ENCODE measurements around the gene ARL4A.

The ARL4A gene

DNA sequence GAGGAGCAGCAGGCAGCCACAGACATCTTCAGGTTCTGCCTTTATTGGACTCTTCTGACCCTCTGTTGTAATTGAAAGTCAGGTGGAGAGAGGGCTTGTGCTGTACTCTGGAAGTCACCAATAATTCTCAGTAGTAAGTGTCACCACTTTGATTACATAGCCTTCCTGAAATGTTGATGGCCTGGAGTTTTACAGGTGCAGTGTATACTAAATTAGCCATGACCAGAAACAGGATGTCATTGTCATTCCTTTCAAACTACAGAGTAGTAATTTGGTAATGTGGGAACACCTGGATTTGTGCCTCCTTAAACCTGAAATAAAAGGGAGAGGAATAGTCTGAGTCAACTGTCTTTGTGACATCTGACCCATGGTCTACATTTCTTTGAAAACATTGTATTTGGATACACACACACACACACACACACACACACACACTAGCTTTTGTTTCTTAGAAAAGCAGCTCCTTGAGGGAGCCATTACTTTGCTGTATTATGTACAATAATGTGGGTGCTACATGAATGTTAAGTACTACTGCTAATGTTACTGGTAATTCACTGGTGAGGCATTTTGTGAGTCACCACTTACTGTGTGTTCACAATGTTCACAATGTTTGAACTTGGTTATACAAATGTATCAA lies 19.6 kb downstream of the ARL4A start:
- no peak overlapping the region for H3K4me3 ChIP-seq (ENCODE audit: low read depth, low read length)
- TF ChIP-seq, protein P1, sequence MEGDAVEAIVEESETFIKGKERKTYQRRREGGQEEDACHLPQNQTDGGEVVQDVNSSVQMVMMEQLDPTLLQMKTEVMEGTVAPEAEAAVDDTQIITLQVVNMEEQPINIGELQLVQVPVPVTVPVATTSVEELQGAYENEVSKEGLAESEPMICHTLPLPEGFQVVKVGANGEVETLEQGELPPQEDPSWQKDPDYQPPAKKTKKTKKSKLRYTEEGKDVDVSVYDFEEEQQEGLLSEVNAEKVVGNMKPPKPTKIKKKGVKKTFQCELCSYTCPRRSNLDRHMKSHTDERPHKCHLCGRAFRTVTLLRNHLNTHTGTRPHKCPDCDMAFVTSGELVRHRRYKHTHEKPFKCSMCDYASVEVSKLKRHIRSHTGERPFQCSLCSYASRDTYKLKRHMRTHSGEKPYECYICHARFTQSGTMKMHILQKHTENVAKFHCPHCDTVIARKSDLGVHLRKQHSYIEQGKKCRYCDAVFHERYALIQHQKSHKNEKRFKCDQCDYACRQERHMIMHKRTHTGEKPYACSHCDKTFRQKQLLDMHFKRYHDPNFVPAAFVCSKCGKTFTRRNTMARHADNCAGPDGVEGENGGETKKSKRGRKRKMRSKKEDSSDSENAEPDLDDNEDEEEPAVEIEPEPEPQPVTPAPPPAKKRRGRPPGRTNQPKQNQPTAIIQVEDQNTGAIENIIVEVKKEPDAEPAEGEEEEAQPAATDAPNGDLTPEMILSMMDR (IDR thresholded peaks at IDR 0.05; ENCODE audit: low read depth, low read length, missing control alignments): no peak
- no peak for DNase-seq (ENCODE audit: low read depth)

DNA sequence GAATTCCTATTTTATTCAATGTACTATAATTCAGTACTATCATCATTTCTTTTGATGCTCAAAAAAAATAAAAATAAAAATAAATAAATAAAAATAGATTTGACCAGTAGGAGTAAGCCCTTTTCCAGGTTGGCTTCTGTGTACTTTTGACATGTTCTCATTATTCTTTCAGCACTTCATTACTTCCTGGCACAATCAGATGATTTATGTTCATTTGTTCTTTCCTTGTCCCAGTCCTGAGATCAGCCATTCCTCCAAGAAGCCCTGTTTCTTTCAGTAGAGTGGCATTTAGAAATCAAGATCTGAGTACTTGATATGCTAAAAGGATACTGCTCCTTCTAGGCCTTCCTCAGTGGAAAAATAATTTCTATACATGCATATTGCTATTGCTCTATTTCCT lies 20.9 kb downstream of the ARL4A start:
- DNase-seq (ENCODE audit: low read depth): no peak
- TF ChIP-seq, protein P1 (IDR thresholded peaks at IDR 0.05; ENCODE audit: low read depth, low read length, missing control alignments): no peak
- H3K4me3 ChIP-seq (ENCODE audit: low read depth, low read length): no peak overlapping the region

DNA sequence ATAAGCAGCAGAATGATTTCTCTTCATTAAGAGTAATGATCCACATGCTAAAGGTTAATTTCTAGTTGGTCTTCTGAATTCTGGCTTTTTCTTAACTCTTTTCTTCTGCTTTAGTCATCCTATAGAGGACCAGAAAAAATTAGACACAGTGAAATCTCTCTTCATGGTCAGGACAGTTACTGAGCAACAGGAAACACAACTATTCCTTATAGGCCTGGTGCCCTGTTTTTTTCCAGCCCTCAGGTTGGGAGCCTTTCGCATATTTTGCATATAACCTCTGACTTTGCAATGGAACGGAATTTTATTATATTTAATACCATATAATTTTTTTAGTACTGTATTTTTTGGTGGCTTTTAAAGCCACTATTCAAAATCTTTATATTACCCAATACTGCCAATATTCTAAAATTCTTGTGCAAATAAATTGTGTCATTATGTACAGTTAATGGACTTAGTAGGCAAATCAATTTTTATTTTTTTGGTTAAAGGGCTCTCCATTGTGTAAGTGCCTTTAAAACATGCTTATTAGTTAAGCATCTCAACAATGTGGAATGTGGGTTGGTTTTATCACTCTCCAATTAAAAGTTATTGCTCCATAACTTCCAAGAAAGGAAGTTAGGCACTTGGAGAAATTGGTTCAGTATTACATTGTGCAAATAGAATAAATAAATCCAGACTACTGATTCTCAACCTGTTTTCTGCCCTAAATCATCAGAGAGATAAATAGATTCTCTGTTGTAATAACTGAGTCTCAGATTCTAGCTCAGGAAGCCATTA lies 22.5 kb downstream of the ARL4A start:
- no peak overlapping the region for H3K4me3 ChIP-seq (ENCODE audit: low read depth, low read length)
- DNase-seq (ENCODE audit: low read depth): no peak
- TF ChIP-seq, protein P1 (IDR thresholded peaks at IDR 0.05; ENCODE audit: low read depth, low read length, missing control alignments): no peak

DNA sequence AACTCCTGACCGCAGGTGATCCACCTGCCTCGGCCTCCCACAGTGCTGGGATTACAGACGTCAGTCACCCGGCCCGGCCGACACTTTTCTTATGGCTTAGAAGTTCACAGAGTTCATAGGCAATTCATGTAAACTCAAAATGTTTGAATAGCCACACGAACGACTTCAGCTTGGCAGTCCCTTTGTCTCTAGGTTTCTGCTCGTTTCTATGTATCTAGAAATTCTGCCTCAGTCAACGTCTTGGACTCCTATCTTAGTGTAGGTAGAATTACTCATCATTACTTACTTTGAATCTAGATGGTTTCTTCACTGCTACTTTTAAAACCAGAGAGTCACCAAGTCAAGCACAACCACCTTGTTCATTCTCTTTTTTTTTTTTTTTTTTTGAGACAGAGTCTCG lies 23.7 kb downstream of the ARL4A start:
- DNase-seq (ENCODE audit: low read depth): no peak
- TF ChIP-seq, protein P1 (IDR thresholded peaks at IDR 0.05; ENCODE audit: low read depth, low read length, missing control alignments): no peak
- H3K4me3 ChIP-seq (ENCODE audit: low read depth, low read length): no peak overlapping the region

DNA sequence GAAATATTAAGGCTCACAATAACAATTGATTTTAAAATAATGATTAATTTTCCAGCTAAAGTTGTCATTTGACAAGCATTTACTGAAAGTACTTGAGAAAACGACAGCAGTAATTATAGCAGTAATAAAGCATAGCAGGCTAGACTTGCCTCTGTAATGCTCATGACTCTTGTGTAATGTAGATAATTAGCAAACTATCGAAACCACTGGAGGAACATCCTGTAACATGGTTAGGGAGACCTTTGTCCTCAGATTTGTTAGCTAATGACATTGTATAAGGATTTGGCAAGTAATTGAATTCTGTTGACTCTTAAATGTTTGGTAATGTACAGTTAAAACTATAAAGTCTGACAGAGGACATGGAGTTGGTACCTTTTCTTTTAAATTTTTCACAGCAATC lies 24.8 kb downstream of the ARL4A start:
- no peak for DNase-seq (ENCODE audit: low read depth)
- H3K4me3 ChIP-seq (ENCODE audit: low read depth, low read length): no peak overlapping the region
- TF ChIP-seq, protein P1 (IDR thresholded peaks at IDR 0.05; ENCODE audit: low read depth, low read length, missing control alignments): no peak

DNA sequence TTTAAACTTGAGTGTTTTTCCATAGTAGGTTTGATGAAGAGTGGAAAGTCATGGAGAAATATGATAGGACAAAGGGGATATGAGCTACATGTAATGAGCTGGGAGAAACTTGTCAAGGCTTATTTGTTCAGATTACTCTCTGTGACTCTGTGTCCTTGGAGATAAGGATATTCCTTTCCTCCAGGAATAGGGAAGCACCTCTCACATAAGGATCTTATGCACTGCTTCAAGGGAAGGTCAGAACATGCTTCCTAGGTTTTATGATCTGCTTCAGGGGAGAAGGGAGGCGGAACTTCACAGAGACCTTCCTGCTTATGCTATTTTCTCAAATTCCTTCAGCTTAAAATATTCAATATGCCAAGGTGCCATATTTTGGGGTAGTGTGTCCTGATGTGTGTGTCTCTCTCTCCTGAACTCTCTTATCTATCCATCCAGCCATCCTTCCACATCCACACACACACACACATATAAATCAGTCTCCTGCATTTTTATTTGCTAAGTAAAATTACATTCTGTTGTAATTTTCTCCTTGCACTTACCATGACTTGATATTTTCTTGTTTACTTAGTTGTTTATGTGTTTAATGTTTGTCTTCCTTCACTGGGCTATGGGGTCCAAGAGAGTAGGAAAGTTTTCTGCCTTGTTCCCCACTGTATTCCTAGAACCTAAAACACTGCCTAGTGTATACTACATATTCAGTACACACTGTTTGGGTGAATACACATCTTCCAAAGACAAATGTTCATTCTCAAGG lies 26.4 kb downstream of the ARL4A start:
- DNase-seq (ENCODE audit: low read depth): no peak
- TF ChIP-seq, protein P1 (IDR thresholded peaks at IDR 0.05; ENCODE audit: low read depth, low read length, missing control alignments): no peak
- H3K4me3 ChIP-seq (ENCODE audit: low read depth, low read length): no peak overlapping the region
